ENCODE measurements around the gene TMBIM4. TPM values are rescaled to one million over a fixed set of nuclear protein-coding genes. Genes with fewer than 3 reads are reported as not detected.
A peak's percentile ranks its signal among the peaks of the same experiment; 100 is the strongest.

Gene TMBIM4
- total RNA-seq, 2 donors from 2014 or later: 18.7 to 21.9 TPM

DNA sequence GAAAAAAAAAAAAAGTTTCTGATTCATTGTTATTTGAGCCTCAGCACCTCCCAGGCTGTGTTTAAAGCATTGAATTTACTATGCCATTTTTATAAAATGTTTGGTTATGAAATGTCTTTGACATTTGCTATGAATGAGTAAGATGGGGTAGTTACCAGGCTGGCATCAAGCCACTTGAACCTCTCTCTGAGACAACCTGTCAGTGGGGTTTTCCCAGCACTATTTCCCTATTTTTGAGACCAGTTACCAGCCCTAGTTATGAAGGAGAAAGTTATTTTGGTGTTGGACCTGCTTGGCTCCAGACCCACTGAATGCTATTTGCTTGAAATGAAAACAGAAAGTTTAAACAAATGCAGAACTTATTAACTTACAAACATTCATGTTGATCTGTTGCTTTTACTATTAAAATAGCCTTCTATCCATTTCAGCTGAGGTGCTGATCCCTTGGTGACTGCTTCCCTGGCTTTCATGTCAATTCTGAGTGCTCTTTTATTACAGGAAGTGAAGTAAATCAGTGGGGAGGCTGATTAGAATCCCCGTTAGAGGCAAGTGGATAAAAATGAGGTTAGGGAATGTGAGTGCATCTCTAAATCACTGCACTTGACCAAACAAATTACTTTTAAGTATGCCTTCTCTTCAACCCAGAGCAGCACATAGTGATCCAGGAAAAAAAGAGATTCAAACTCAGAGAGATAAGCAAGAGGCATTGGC is 77.1 kb downstream of the TMBIM4 start:
- Histone ChIP-seq H3K4me1 (ENCODE audit: control insufficient read depth, insufficient read depth, low read length) (no peaks in the 10 kb centered on the region), H3K36me3 (ENCODE audit: control insufficient read depth, insufficient read depth, low read length) (no peaks in the 10 kb centered on the region), H3K27me3 (ENCODE audit: control insufficient read depth, insufficient read depth, low read length, poor library complexity, severe bottlenecking) (no peaks in the 10 kb centered on the region), H3K9ac (ENCODE audit: extremely low read depth, low read length, poor library complexity, severe bottlenecking) (no peak overlapping the region), H3K9me3 (ENCODE audit: control insufficient read depth, low read length) (no peaks in the 10 kb centered on the region), H3K27ac (ENCODE audit: low read depth, low read length) (no peak overlapping the region), H3K4me3 (ENCODE audit: low read length) (no peak overlapping the region)
- peaks cover 4% of the 10 kb centered on the region for H3K9me3 Mint-ChIP-seq
- peaks cover 5% of the 10 kb centered on the region for H3K4me1 Mint-ChIP-seq
- whole genome bisulfite sequencing, 2 experiments (ENCODE audit: insufficient coverage in 1 of 2, insufficient read length in 1 of 2): 15% methylated on average over 1 of the region's 1 CpG; no CpG with 5 or more reads in 1 of the 2 experiments
- DNase-seq: no peak
- TF ChIP-seq, protein P1, sequence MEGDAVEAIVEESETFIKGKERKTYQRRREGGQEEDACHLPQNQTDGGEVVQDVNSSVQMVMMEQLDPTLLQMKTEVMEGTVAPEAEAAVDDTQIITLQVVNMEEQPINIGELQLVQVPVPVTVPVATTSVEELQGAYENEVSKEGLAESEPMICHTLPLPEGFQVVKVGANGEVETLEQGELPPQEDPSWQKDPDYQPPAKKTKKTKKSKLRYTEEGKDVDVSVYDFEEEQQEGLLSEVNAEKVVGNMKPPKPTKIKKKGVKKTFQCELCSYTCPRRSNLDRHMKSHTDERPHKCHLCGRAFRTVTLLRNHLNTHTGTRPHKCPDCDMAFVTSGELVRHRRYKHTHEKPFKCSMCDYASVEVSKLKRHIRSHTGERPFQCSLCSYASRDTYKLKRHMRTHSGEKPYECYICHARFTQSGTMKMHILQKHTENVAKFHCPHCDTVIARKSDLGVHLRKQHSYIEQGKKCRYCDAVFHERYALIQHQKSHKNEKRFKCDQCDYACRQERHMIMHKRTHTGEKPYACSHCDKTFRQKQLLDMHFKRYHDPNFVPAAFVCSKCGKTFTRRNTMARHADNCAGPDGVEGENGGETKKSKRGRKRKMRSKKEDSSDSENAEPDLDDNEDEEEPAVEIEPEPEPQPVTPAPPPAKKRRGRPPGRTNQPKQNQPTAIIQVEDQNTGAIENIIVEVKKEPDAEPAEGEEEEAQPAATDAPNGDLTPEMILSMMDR (conservative IDR thresholded peaks at IDR 0.05): no peak
- no peaks in the 10 kb centered on the region for H3K36me3 Mint-ChIP-seq (ENCODE audit: low read depth)
- no peaks in the 10 kb centered on the region for H3K27me3 Mint-ChIP-seq (ENCODE audit: insufficient read depth)
- no peak overlapping the region for H3K4me3 Mint-ChIP-seq
- H3K27ac Mint-ChIP-seq: no peak overlapping the region

DNA sequence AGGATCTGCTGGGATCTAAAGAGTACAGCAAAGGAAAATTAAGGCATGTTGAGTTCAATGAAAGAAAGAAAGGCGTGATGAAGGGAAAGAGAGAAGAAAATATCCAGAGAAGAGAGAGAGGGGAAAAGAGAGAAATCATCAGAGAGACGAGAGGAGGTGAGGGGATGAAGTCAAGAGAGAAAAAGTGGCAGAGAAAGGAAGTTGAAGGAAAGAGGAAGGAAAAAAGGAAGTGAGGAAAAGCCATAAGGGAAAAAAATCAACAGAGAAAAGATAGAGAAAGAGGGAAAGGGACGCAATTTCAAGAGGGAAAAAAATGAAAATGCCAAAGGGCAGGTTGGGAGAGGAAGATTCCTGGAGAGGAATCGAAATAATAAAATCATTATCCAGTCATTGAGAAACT is 79.6 kb downstream of the TMBIM4 start:
- TF ChIP-seq, protein P1 (conservative IDR thresholded peaks at IDR 0.05): no peak
- Mint-ChIP-seq H3K4me1 (peaks cover 5% of the 10 kb centered on the region), H3K4me3 (no peak overlapping the region), H3K27me3 (ENCODE audit: insufficient read depth) (no peaks in the 10 kb centered on the region), H3K27ac (no peak overlapping the region), H3K9me3 (no peaks in the 10 kb centered on the region), H3K36me3 (ENCODE audit: low read depth) (no peaks in the 10 kb centered on the region)
- 93% methylated on average over 2 to 4 of the region's 4 CpGs for WGBS, 2 experiments (ENCODE audit: insufficient coverage in 1 of 2, insufficient read length in 1 of 2)
- no peak for DNase-seq
- Histone ChIP-seq H3K9me3 (ENCODE audit: control insufficient read depth, low read length) (no peaks in the 10 kb centered on the region), H3K4me3 (ENCODE audit: low read length) (no peak overlapping the region), H3K36me3 (ENCODE audit: control insufficient read depth, insufficient read depth, low read length) (no peaks in the 10 kb centered on the region), H3K27ac (ENCODE audit: low read depth, low read length) (no peak overlapping the region), H3K9ac (ENCODE audit: extremely low read depth, low read length, poor library complexity, severe bottlenecking) (no peak overlapping the region), H3K27me3 (ENCODE audit: control insufficient read depth, insufficient read depth, low read length, poor library complexity, severe bottlenecking) (no peaks in the 10 kb centered on the region), H3K4me1 (ENCODE audit: control insufficient read depth, insufficient read depth, low read length) (no peaks in the 10 kb centered on the region)

DNA sequence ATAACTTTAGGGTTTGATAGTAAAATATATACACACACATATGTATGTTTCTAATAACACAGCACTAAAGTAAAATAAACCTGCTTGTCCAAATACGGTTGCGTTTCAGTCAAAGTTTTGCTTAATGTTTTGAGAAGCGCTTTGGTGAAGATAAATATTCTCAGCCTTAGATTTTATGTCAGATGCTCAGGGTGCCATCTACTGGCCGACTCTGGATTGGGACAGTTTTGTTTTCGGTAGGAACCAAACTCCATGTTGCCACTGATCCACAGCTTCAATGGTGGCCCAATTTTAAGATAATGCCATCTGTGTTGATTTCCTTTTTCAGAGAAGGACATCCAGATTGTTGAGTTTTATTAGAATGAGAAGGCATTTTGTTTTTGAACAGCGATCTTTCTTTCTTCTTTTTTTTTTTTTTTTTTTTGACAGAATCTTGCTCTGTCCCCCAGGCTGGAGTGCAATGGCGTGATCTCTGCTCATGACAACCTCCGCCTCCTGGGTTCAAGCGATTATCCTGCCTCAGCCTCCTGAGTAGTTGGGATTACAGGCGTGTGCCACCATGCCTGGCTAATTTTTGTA is 82.3 kb downstream of the TMBIM4 start:
- TF ChIP-seq, protein P1 (conservative IDR thresholded peaks at IDR 0.05): peak; percentile 87
- H3K36me3 ChIP-seq (ENCODE audit: control insufficient read depth, insufficient read depth, low read length): no peaks in the 10 kb centered on the region
- peaks cover 5% of the 10 kb centered on the region for H3K4me1 Mint-ChIP-seq
- H3K4me3 ChIP-seq (ENCODE audit: low read length): no peak overlapping the region
- no peaks in the 10 kb centered on the region for H3K4me1 ChIP-seq (ENCODE audit: control insufficient read depth, insufficient read depth, low read length)
- no peak overlapping the region for H3K4me3 Mint-ChIP-seq
- WGBS, 2 experiments (ENCODE audit: insufficient coverage in 1 of 2, insufficient read length in 1 of 2): 44 to 48% methylated on average over 10 of the region's 10 CpGs
- H3K27ac Mint-ChIP-seq: no peak overlapping the region
- DNase-seq: peak; percentile 88
- H3K9me3 ChIP-seq (ENCODE audit: control insufficient read depth, low read length): peaks cover 10% of the 10 kb centered on the region
- H3K27ac ChIP-seq (ENCODE audit: low read depth, low read length): no peak overlapping the region
- H3K27me3 Mint-ChIP-seq (ENCODE audit: insufficient read depth): peaks cover 2% of the 10 kb centered on the region
- H3K36me3 Mint-ChIP-seq (ENCODE audit: low read depth): no peaks in the 10 kb centered on the region
- no peaks in the 10 kb centered on the region for H3K27me3 ChIP-seq (ENCODE audit: control insufficient read depth, insufficient read depth, low read length, poor library complexity, severe bottlenecking)
- H3K9ac ChIP-seq (ENCODE audit: extremely low read depth, low read length, poor library complexity, severe bottlenecking): no peak overlapping the region
- H3K9me3 Mint-ChIP-seq: no peaks in the 10 kb centered on the region

All from endodermal cell (in vitro differentiated cells).